ENCODE results near the gene REC114. TPM values are rescaled to one million over a fixed set of nuclear protein-coding genes. Genes with fewer than 3 reads are reported as not detected.

REC114 gene
- total and polyA plus RNA-seq, 12 donors: 0.40 TPM; not detected in 11

GRCh38 chr15:73570355-73571032, 127.5 kb downstream of the REC114 start:
- intact Hi-C loops (cut with DNase I): no loop called here
- WGBS, 4 donors: 70 to 79% (median 76%) methylated on average over 7 of the region's 7 CpGs
- TF ChIP-seq POLR2A (IDR thresholded peaks at IDR 0.05) (no peak), CTCF (IDR thresholded peaks at IDR 0.05) (no peak)
- no peak for DNase-seq
- no peak overlapping the region for H3K27ac ChIP-seq
- no peak overlapping the region for H3K4me3 ChIP-seq
- no peaks in the 10 kb centered on the region for H3K9me3 ChIP-seq (replicated peaks in 1 of 3)
- H3K4me1 ChIP-seq (replicated peaks in 1 of 2): peaks cover 5 to 14% of the 10 kb centered on the region in 2 donors
- H3K36me3 ChIP-seq (replicated peaks in 1 of 2): peaks cover 0 to 57% of the 10 kb centered on the region in 2 donors
- no peaks in the 10 kb centered on the region for H3K27me3 ChIP-seq

GRCh38 chr15:73571346-73571745, 128.4 kb downstream of the REC114 start:
- Histone ChIP-seq H3K27me3 (no peaks in the 10 kb centered on the region), H3K4me3 (no peak overlapping the region), H3K27ac (no peak overlapping the region), H3K4me1 (replicated peaks in 1 of 2) (peaks cover 5 to 14% of the 10 kb centered on the region in 2 donors), H3K36me3 (replicated peaks in 1 of 2) (peaks cover 0 to 57% of the 10 kb centered on the region in 2 donors), H3K9me3 (replicated peaks in 1 of 3) (no peaks in the 10 kb centered on the region)
- DNase-seq: no peak
- TF ChIP-seq POLR2A (IDR thresholded peaks at IDR 0.05) (no peak), CTCF (IDR thresholded peaks at IDR 0.05) (no peak)
- 80 to 91% (median 87%) methylated on average over 5 of the region's 5 CpGs for WGBS, 4 donors
- intact Hi-C loops (cut with DNase I): no loop called here

DNA sequence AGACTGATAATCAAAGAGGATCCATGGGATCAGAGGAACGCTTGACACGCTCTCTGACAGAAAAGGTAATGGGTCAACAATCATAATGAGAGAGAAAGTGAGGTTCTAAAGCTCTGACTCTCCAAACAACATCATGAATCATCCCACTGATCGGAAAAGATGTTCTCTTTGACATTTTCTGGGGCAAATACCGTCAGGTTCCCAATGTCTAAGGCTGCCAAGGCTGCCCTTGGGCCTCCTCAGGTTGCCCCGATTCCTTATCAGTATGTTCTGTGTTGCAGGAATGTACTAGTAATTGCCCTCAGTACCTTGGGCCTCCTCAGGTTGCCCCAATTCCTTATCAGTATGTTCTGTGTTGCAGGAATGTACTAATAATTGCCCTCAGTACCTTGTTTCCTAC, 129.3 kb downstream of the REC114 start:
- DNase-seq: peak in 2 of 7 donors; percentile 24 to 45
- peaks cover 5 to 14% of the 10 kb centered on the region in 2 donors for H3K4me1 ChIP-seq (replicated peaks in 1 of 2)
- peaks cover 0 to 57% of the 10 kb centered on the region in 2 donors for H3K36me3 ChIP-seq (replicated peaks in 1 of 2)
- H3K27ac ChIP-seq: peak overlapping the region in 2 of 5 donors; percentile 28 to 60
- WGBS, 4 donors: 45 to 69% (median 56%) methylated on average over 4 to 5 of the region's 5 CpGs
- intact Hi-C loops (cut with DNase I): no loop called here
- H3K27me3 ChIP-seq: no peaks in the 10 kb centered on the region
- no peaks in the 10 kb centered on the region for H3K9me3 ChIP-seq (replicated peaks in 1 of 3)
- H3K4me3 ChIP-seq: no peak overlapping the region
- no peak for TF ChIP-seq CTCF (IDR thresholded peaks at IDR 0.05)
- no peak for TF ChIP-seq POLR2A (IDR thresholded peaks at IDR 0.05)

DNA sequence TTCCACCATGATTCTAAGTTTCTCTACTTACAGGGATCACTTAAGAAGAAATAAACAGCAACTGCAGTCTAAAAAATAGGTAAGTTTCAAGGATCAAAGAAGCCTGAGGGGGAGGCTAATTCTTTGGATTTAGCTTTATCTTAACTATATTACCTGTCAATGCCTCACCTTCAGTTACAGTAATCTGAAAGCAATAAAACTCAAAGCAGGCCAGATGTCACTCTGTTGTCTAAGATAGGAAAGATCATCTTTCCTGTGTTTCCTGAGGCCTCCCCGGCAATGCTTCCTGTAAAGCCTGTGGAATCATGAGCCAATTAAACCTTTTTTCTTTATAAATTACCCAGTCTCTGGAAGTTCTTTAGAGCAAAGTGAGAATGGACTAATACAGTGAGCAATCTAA, 130.1 kb downstream of the REC114 start:
- H3K4me1 ChIP-seq (replicated peaks in 1 of 2): peaks cover 5 to 14% of the 10 kb centered on the region in 2 donors
- H3K9me3 ChIP-seq (replicated peaks in 1 of 3): no peaks in the 10 kb centered on the region
- peaks cover 0 to 53% of the 10 kb centered on the region in 2 donors for H3K36me3 ChIP-seq (replicated peaks in 1 of 2)
- no peak overlapping the region for H3K4me3 ChIP-seq
- TF ChIP-seq CTCF (IDR thresholded peaks at IDR 0.05): no peak
- no peak for TF ChIP-seq POLR2A (IDR thresholded peaks at IDR 0.05)
- DNase-seq: no peak
- intact Hi-C loops (cut with DNase I): no loop called here
- H3K27me3 ChIP-seq: no peaks in the 10 kb centered on the region
- WGBS, 4 donors: 53 to 81% (median 65%) methylated on average over 1 of the region's 1 CpG
- H3K27ac ChIP-seq: peak overlapping the region in 2 of 5 donors; percentile 28 to 60

Measured in adrenal gland (tissue), 12 donors.